Activated T-cell treated with anti-CD3 and anti-CD28 coated beads, Interleukin-2, amount 50 U/mL, for 4 hours (primary cell): ENCODE measurements around the gene HPDL. TPM values are rescaled to one million over a fixed set of nuclear protein-coding genes. Genes with fewer than 3 reads are reported as not detected.
"Not testable (repeated sequence)": the region's sequence is repeated elsewhere in the genome, so short reads cannot be mapped to it uniquely, and the experiment has no call there.

ENCODE experiments used
- ATAC-seq, 2 donors: fragments of 200-7000 bp; cut with Tn5 transposase; one replicate each; pipeline ENCODE4 v1.10.0; 2021
- DNase-seq: peaks from one replicate; pipeline ENCODE4 v3.0.0-alpha.2; 2020
- H3K27me3 Mint-ChIP-seq: one replicate; pipeline ENCODE4 v1.8.0; 2021; ENCODE audit warnings: low read depth, mixed read lengths
- H3K36me3 Mint-ChIP-seq: one replicate; pipeline ENCODE4 v1.8.0; 2022; ENCODE audit warnings: mixed read lengths; ENCODE audit not compliant: insufficient read depth
- H3K4me1 Mint-ChIP-seq: one replicate; pipeline ENCODE4 v1.8.0; 2021; ENCODE audit warnings: low read depth, mixed read lengths
- H3K4me3 Mint-ChIP-seq: one replicate; pipeline ENCODE4 v1.8.0; 2021; ENCODE audit warnings: mild to moderate bottlenecking, moderate library complexity, mixed read lengths
- H3K9me3 Mint-ChIP-seq: one replicate; pipeline ENCODE4 v1.8.0; 2021; ENCODE audit warnings: mixed read lengths
- total RNA-seq, 3 donors: library from RNA; stranded (reverse); gene quantifications; one replicate each; pipeline ENCODE4 v1.2.1, GENCODE V29; 2021

Gene HPDL
- total RNA-seq = 10 to 100 TPM; 32.9 to 55.9 (median 45.6) TPM

DNA sequence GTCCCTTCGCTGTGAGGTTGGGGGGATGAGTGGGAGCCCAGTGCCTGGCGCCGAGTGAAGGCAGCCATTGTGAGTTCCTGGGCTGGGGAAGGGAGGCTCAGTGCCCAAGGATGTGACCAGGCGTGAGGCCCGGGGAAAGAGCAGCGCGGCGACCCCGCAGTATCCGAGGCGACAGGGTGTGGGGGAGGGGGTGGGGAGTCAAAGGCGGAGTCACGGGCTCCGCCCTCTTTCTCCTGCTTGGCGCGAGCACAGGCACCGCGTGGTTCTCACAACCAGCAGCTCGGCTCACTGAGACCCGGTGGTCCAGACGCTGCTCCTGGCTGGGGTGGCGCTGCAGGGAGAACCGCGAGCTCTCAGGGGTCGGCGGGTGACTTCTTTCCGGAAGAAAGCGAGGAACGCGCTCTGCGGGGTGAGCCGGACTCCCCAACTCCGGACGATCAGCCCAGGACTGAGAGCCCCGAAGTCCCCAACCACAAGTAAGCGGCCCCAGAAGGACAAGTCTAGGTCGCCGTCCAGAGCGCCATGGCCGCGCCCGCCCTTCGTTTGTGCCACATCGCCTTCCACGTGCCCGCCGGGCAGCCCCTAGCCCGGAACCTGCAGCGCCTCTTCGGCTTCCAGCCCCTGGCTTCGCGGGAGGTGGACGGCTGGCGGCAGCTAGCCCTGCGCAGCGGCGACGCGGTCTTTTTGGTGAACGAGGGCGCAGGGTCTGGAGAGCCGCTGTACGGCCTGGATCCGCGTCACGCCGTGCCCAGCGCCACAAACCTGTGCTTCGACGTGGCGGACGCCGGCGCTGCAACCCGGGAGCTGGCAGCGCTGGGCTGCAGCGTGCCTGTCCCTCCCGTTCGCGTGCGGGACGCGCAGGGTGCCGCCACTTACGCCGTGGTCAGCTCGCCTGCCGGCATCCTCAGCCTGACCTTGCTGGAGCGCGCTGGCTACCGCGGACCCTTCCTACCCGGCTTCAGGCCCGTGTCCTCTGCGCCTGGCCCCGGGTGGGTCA, at the start of gene HPDL:
TSS of gene HPDL (plus strand) at position 269 of the 997 bp plus-strand sequence. CDS start at position 523, 254 bp downstream.
- Mint-ChIP-seq H3K36me3 (peaks cover 11% of the 10 kb centered on the region), H3K4me3 (peak within 1 kb of the TSS; percentile 85), H3K27me3 (no peaks in the 10 kb centered on the region), H3K9me3 (no peaks in the 10 kb centered on the region), H3K4me1 (peaks cover 10% of the 10 kb centered on the region)
- peak; percentile 64 for DNase-seq
- peak; percentile 91 to 94 for ATAC-seq

DNA sequence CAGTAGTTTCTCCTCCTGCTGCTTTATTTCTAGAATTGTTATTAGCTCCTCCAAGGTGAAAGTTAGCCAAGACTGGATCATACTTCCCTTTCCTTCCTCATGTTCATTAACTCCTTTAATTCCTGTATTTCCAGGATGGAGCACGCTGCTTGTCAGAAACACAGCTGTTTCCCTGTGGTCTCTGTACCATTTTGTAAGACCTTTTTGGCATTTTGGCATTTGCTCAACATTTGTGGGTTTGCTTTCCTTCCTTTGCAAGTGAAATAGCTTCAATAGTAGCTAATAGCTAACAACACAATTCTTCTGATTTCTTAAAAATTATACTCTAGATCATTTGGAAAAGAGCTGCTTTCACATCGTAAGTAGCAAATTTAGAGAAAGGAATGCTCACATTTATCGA, 44.3 kb upstream of the HPDL start:
- Mint-ChIP-seq H3K9me3 (no peaks in the 10 kb centered on the region), H3K4me3 (no peak overlapping the region), H3K4me1 (no peaks in the 10 kb centered on the region), H3K36me3 (peaks cover 2% of the 10 kb centered on the region), H3K27me3 (peaks cover 6% of the 10 kb centered on the region)
- no peak for DNase-seq
- ATAC-seq = no peak

DNA sequence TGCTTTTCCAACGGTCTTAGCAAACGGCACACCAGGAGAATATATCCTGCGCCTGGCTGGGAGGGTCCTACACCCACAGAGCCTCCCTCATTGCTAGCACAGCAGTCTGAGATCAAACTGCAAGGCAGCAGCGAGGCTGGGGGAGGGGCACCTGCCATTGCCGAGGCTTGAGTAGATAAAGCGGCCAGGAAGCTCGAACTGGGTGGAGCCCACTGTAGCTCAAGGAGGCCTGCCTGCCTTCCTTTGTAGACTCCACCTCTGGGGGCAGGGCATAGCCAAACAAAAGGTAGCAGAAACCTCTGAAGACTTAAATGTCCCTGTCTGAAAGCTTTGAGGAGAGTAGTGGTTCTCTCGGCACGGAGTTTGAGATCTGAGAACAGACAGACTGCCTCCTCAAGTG, 41.8 kb upstream of the HPDL start:
- H3K9me3 Mint-ChIP-seq, H3K36me3 Mint-ChIP-seq, ATAC-seq, H3K27me3 Mint-ChIP-seq, H3K4me3 Mint-ChIP-seq, H3K4me1 Mint-ChIP-seq, DNase-seq: not testable (repeated sequence)

DNA sequence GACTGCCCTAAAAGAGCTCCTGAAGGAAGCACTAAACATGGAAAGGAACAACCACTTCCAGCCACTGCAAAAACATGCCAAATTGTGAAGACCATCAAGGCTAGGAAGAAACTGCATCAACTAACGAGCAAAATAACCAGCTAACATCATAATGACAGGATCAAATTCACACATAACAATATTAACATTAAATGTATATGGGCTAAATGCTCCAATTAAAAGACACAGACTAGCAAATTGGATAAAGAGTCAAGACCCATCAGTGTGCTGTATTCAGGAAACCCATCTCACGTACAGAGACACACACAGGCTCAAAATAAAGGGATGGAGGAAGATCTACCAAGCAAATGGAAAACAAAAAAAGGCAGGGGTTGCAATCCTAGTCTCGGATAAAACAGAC, 40.2 kb upstream of the HPDL start:
- H3K36me3 Mint-ChIP-seq, H3K27me3 Mint-ChIP-seq, H3K4me1 Mint-ChIP-seq, DNase-seq, ATAC-seq, H3K4me3 Mint-ChIP-seq, H3K9me3 Mint-ChIP-seq: not testable (repeated sequence)

DNA sequence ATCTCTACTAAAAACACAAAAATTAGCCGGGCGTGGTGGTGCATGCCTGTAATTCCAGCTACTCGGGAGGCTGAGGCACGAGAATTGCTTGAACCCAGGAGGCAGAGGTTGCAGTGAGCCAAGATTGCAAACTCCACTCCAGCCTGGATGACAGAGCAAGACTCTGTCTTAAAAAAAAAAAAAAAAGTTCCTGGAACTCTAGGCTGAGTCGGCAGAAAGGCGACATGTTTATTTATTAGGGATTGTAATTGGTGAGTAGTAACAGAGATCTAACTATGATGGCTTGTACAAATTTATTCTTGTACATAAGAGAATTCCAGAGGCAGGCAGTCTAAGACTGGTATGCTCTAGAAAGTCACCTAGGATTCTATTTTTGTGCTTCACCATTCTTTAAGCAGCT, 35.7 kb upstream of the HPDL start:
- H3K9me3 Mint-ChIP-seq, DNase-seq, H3K27me3 Mint-ChIP-seq, ATAC-seq, H3K36me3 Mint-ChIP-seq, H3K4me1 Mint-ChIP-seq, H3K4me3 Mint-ChIP-seq: not testable (repeated sequence)

DNA sequence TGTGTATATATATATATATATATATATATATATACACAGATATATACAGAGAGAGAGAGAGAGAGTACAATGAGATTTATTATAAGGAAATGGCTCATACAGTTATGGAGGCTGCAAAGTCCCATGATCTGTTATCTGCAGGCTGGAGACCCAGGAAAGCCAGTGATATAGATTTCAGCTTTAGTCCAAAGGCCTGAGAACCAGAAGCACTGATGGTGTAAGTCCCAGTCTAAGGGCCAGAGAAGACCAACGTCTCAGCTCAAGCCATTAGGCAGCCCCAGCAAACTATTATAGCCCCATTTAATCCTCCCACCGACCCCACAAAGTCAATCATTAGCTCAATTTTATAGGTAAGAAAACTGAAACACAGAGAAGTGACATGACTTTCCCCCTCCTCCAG, 35.0 kb upstream of the HPDL start:
- no peak overlapping the region for H3K4me3 Mint-ChIP-seq
- H3K4me1 Mint-ChIP-seq = no peaks in the 10 kb centered on the region
- no peak for DNase-seq
- no peaks in the 10 kb centered on the region for H3K27me3 Mint-ChIP-seq
- ATAC-seq = no peak
- H3K9me3 Mint-ChIP-seq = no peaks in the 10 kb centered on the region
- H3K36me3 Mint-ChIP-seq = no peaks in the 10 kb centered on the region

DNA sequence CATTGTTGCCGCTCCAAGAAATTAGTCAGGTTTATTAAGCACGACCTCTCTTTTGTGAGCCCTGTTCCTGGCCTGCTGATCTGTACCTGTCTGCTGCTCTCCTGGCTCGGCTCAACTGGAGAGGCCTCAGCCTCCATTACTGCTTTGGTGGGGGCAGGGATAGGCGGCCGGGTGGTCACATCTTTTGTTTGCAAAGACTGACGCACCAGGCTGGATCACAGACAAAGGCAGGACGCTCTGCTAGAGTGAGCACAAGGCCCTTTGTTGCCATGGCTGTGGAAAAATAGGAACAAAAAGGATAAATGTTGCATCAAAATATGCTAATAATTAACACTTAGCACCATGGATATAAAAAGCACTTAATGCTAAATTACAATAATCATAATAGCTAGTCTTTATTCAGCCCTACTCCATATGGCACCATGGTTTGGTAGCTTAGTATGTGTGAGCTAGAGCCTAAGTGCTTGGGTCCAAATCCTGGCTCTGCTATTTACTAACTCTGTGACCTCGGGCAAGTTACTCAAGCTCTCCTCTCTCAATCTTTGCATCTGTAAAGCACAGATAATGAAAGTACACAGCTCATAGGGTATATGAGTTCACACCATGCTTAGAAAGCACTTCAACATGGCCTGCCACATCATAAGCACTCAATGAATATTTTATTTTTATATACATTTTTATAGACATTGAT, 28.9 kb upstream of the HPDL start:
- H3K36me3 Mint-ChIP-seq = no peaks in the 10 kb centered on the region

DNA sequence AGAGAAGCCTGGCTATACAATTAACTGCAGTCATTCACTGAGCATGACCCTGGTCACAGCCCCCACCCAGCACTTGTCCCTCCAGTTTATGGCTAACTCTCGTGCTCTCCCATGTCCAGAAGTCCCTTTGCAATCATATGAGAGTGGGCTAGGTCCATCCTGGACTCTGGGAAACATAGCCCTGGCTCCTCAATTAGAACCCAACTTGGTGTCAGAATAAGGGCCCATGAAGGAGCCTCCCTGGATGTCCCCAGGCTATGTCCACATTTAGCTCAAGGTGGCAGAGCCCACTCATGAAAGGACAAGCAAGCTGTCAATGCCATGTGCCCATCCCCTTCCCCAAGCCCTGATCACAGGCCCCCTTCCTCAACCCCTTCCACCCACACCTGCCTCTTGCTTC, 27.4 kb upstream of the HPDL start:
- DNase-seq = no peak
- Mint-ChIP-seq H3K4me1 (peaks cover 13% of the 10 kb centered on the region), H3K27me3 (no peaks in the 10 kb centered on the region), H3K9me3 (no peaks in the 10 kb centered on the region), H3K36me3 (no peaks in the 10 kb centered on the region), H3K4me3 (no peak overlapping the region)
- ATAC-seq = no peak

More for the DNA sequence above, 28.9 kb upstream of the HPDL start:
- H3K4me3 Mint-ChIP-seq = no peak overlapping the region
- peaks cover 9% of the 10 kb centered on the region for H3K4me1 Mint-ChIP-seq
- H3K9me3 Mint-ChIP-seq = no peaks in the 10 kb centered on the region
- no peak for ATAC-seq
- H3K27me3 Mint-ChIP-seq = no peaks in the 10 kb centered on the region
- DNase-seq = no peak

DNA sequence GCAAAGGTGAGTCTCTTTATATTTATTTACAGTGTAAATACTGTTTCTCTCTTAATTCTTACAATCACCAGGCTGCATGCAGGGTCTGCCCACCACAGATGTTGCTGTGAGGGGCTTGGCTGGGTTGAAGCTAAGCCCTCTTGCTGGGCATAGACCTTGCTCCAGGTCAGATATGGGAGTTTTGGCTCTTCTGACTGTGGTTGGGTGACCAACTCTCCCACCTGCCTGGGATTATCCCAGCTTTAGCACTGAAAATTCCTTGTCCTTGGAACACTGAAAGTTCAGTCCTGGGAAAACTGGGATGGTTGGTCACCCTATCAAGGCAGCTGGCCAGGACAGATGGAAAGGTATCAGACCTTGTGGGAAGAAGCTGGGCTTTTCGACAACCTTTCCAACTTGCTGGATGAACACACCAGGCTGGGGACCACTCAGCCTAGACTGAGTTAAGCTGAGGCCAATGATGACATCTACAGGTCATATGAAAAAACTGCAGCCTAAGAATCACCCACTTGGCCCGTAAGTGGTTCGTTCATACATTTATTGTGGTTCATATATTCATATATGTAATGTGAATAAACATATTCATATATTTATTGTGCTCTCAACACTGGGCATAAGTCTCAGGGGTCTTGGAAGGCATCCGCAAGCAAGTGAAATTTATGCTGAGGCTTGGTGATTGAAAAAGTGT, 26.6 kb upstream of the HPDL start:
- Mint-ChIP-seq H3K9me3 (no peaks in the 10 kb centered on the region), H3K4me3 (no peak overlapping the region), H3K36me3 (no peaks in the 10 kb centered on the region), H3K4me1 (peaks cover 19% of the 10 kb centered on the region), H3K27me3 (no peaks in the 10 kb centered on the region)
- ATAC-seq (no peak), DNase-seq (peak; percentile 25)

DNA sequence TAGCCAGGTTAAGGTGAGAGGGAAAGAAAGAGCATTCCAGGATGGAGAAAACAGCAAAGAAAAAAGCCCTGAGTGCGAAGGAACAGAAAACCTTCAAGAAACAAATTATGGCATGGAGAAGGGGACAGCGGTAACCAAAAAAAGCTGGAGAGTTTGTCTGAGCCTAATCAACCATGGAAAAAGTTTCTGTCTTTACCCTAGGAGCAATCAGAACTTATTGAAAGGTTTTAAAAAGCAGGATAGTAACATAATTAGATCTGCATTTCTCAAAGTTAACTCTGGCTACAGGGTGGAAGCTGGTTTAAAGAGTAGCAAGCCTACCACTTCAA, 26.1 kb upstream of the HPDL start:
- H3K4me3 Mint-ChIP-seq = no peak overlapping the region
- no peaks in the 10 kb centered on the region for H3K27me3 Mint-ChIP-seq
- no peak for ATAC-seq
- no peaks in the 10 kb centered on the region for H3K36me3 Mint-ChIP-seq
- no peak for DNase-seq
- no peaks in the 10 kb centered on the region for H3K9me3 Mint-ChIP-seq
- H3K4me1 Mint-ChIP-seq = peaks cover 24% of the 10 kb centered on the region

DNA sequence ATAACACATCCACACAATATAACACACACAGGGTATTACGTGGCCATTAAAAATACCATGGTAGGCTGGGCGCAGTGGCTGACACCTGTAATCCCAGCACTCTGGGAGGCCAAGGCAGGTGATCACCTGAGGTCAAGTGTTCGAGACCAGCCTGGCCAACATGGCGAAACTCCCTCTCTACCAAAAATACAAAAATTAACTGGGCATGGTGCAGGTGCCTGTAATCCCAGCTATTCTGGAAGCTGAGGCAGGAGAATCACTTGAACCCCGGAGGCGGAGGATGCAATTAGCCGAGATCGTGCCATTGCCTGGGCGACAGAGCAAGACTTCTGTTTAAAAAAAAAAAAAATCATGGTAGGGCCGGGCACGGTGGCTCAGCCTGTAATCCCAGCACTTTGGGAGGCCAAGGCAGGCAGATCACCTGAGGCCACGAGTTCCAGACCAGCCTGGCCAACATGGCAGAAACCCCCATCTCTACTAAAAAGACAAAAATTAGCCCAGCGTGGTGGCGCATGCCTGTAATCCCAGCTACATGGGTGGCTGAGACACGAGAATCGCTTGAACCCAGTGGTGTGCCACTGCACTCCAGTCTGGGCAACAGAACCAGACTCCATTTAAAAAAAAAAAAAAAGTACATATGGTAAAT, 24.1 kb upstream of the HPDL start:
- ATAC-seq = no peak
- Mint-ChIP-seq H3K4me3 (peak overlapping the region; percentile 60), H3K4me1 (peaks cover 37% of the 10 kb centered on the region), H3K9me3 (no peaks in the 10 kb centered on the region), H3K36me3 (no peaks in the 10 kb centered on the region), H3K27me3 (no peaks in the 10 kb centered on the region)
- DNase-seq = no peak

DNA sequence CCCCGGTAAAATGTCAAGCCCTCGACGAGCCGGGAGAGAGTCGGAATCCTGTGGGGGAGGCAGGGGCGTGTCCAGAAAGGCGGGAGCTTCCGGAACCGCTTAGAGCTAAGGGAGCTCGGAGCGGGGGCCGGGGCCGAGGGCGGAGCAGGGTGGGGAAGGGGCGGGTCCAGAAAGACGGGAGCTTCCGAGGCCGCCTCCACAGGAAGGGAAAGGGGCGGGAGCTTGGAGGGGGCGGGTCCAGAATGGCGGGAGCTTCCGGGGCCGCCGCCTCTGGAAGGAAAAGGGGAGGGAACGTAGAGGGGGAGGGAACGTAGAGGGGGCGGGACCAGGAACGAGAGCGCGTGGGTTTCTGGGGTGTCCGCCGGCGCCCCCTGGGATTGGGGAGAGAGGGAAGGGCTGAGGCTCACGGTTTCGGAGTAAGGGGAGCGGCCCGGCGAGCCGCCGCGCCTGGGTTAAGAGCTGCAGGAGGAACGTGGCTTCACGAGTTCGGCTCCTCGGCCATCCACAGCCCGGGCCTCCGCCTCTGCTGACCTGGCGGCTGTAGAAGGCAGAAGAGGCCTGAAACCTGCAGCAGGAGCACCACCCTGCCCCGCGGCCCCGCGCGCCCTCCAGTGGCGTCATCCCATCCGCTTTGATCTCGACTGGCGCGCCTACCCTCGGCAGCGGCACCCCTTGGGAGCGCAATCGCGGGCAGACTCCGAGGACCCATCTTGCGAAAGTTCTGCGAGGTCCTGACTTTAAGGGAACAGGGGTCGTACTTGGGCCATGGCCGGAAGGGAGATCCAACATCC, 23.0 kb upstream of the HPDL start:
- no peaks in the 10 kb centered on the region for H3K9me3 Mint-ChIP-seq
- DNase-seq (peak; percentile 99), ATAC-seq (peak; percentile 84 to 88)
- H3K4me1 Mint-ChIP-seq = peaks cover 37% of the 10 kb centered on the region
- H3K4me3 Mint-ChIP-seq = peak overlapping the region; percentile 89
- H3K27me3 Mint-ChIP-seq = no peaks in the 10 kb centered on the region
- no peaks in the 10 kb centered on the region for H3K36me3 Mint-ChIP-seq

DNA sequence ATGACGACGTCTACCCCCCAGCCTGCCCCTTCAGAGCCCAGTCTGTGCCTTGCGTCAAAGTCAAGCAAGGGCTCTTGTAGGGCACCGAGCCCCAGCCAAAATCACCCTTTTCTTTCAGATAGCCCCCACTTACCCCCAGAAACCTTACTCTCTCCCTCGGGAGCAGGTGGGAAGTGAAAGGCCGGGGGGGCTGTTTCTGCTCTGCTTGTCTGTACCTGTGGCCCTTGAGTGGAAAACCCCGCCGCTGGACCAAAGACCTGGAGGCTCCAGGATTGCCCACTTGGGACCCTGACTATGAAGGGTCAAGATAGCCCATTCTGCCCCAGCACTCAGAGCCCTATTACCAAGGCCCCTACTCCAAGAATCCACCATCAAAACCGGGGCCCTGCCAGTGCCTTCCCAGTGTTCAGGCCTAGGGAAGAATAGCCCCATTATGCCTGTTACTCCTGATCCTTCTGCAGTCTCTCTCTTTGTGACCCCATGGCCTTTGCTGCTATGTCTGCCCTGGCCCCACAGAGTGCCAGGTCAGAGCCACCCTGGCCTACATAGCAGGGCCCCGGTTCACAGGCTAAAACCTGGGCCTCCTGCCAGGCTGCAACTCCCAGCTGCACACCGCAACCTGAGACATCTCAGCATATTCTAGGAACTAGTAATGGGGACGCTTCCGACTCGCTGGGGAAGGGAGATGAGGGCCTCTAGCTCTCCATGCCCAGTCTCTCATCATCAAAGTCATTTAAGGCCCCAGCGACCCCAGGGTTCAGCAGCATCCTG, 22.2 kb upstream of the HPDL start:
- H3K4me3 Mint-ChIP-seq = peak overlapping the region; percentile 89
- DNase-seq = no peak
- ATAC-seq = no peak
- H3K4me1 Mint-ChIP-seq = peaks cover 37% of the 10 kb centered on the region
- H3K27me3 Mint-ChIP-seq = no peaks in the 10 kb centered on the region
- H3K9me3 Mint-ChIP-seq = no peaks in the 10 kb centered on the region
- H3K36me3 Mint-ChIP-seq = no peaks in the 10 kb centered on the region
